HG03175 (cell line): ENCODE data around the gene KEL.
"Not testable (repeated sequence)": the region's sequence is repeated elsewhere in the genome, so short reads cannot be mapped to it uniquely, and the experiment has no call there.

Experiments
- ATAC-seq: cut with Tn5 transposase; IDR thresholded peaks from one replicate; pipeline ENCODE4 v1.9.1; 2021; ENCODE audit warnings: mild to moderate bottlenecking, moderate library complexity; ENCODE audit not compliant: unreplicated experiment

KEL gene, protein sequence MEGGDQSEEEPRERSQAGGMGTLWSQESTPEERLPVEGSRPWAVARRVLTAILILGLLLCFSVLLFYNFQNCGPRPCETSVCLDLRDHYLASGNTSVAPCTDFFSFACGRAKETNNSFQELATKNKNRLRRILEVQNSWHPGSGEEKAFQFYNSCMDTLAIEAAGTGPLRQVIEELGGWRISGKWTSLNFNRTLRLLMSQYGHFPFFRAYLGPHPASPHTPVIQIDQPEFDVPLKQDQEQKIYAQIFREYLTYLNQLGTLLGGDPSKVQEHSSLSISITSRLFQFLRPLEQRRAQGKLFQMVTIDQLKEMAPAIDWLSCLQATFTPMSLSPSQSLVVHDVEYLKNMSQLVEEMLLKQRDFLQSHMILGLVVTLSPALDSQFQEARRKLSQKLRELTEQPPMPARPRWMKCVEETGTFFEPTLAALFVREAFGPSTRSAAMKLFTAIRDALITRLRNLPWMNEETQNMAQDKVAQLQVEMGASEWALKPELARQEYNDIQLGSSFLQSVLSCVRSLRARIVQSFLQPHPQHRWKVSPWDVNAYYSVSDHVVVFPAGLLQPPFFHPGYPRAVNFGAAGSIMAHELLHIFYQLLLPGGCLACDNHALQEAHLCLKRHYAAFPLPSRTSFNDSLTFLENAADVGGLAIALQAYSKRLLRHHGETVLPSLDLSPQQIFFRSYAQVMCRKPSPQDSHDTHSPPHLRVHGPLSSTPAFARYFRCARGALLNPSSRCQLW

DNA sequence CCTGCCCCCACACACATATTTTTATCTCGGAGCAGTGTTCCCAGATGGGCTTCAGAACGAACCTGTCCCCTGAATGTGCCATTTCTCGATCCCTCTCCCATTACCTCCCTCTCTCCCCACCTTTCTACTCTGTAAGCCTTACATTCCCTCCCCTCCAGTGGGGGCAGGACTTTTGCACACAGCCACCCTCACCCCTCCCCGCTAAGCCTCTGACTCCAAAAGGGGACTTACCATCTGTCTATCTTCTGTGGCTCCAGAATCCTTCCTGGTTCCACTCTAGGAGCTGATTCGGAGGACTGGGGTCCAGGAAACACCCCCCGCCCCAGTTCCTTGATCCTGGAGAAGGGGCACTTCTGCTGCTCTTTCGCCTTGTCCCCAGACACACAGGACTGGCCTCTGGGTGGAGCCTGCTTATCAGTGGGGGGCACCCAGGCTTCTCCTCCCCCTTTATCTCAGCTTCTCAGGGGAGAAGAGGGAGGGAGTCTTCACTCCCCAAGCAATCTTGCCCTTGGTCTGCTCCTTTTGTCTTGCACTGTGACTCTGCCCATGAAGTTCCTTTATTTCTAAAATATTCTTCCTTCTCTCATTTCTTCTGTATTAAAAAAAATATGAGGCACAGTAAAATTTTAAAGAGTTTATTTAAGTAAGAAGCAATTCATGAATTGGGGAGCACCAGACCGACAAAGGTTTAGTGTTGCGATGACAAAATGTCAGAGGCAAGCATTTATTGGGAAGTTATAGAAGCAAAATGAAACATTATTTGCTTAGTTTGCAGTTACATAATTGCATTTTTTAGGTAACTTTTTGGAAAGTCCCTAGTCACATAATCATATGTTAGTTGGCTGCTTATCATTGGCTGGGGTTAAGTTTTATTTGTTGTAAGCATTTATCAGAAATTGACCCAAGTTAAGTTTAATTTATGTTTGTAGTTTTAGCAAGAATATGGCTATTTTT lies at the start of gene KEL:
Gene KEL, minus strand, starts transcription at position 391 of the 954 bp plus-strand sequence. Its CDS starts 157 bp downstream, at position 234.
- no peak for ATAC-seq

DNA sequence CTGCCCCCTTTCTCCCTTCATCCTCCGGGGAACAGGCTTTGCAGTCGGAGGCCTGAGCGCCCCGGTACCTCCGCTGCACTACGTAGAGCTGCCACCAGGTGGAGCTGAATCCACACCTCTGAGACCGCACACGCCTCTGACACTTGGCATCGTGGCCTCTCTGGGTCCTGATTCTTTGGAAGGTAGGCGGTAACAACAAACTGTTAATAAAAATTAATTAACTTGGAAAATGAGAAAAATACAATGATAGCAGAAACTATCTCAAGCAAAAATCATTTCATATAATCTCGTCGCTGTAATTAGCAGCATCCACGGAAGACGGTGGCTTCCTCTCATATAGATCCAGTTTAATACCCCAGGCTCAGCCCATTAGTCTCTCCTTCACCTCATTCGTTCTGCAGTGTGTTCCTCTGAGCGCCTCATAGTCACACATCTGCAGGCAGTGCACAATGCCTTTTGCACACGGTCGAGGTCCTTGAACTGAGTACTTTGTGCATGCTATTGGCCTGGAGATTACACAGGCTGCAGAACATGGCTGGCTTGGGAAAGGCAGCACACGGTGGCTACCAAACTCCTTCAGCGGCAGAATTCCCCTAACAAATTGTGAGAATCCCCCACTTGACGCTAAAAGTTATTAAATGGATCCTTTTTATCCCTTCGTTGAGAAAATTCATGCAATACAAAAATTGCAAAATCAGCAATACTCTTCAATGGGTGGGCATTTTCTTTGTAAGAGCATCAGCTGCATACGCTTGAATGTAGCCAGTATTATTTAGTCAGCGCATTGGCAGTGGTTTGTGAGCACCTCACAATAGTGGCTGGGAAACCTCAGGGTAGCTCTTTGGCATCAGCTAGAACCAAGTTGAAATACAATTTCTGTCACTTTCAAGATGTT lies 46.1 kb upstream of the KEL start:
- ATAC-seq: peak; percentile 92

DNA sequence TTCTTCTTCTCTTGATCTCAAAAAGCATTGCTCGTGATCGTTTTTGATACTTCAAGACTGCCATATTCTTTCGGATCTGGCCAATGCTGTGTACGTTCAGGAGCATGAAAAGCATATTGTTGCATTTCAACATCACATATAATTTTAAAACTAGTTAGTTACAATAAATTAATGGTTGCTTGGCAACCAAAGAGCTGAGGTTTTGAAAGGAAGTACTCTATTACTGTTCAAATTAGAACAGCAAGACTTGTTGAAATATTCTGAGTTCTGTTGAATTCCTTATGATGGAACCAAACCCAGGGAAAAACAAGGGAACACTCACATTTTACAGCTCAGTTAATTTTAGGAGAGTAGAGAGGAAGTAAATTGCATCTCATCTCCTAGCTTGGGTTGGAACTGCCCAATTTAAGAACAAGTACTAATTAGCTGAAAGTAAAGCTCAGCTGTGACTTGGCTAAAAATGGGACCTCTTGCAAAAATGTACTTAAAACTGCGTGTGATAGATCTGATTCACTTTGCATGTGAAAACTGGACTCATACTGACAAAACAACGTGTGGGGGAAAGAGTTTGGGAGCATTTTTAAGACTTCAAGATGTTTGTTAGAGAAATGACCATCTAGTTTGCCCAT lies 43.6 kb upstream of the KEL start:
- no peak for ATAC-seq

DNA sequence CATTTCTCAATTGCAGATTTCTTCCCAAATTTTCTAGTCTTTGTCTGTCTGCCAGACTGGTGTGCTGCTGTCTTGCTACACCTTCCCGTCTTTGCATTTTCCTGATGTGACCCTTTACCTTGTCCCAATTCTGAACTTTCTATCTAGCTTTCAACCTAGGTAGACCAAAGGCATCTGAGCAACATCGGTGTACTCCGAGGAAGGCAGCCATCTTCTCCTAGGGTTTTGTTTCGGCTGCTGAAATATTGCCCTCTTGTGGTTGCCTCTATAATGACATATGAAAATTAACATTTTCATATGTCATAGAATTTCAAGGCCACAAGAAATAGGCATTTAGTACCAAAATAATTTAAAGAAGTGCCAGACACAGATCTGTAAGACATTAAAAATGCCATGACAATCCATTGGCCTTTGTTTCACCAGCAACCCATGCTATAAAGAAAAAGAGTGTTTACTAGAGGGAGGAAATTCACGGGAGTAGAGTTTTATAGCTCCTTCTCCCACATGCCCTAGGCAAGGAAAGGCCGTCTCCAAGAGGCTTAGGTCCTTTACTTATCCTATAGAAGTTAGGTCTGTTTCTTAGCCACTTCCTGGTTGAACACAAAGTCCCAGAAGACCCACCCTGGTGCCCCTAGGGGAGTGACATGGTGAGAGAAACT lies 41.4 kb upstream of the KEL start:
- ATAC-seq: peak; percentile 59

DNA sequence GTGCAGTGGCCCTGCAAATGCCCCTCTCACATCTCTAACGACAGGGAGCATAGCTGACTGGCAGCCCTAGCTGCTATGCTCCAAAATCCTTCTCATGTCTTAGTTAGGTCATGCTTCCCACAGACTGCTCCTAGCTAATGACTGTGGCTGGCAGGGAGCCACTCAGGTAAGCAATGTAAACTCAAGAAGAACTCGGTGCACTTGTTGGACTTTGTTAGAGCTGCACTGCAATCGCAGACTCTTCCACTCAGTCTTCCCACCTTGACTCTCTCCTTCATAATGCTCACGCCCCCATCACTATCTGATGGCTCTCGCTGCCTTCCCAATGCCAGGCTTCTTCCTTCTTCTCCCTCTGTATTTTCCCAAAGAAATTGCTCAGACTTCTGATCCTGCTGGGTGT lies 40.7 kb upstream of the KEL start:
- no peak for ATAC-seq

DNA sequence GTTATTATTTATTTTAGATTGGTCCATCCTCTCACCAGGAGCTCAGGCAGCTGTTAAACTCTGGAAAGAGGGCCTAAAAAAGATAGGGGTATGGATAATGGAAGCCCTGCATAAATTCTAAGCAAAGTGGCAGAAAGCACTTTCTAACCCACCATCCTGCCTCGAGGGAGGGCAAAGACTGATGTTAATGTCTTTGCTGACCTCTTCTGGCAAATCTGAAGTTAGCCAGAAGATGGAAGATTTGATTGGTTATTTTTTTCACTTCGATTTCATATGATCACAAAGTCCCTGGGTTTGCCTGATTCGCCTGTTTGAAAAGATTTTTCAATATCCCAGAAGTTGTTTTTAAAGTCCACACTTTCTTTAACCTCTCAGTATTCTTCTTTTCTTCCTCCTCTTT lies 39.9 kb upstream of the KEL start:
- ATAC-seq: no peak

DNA sequence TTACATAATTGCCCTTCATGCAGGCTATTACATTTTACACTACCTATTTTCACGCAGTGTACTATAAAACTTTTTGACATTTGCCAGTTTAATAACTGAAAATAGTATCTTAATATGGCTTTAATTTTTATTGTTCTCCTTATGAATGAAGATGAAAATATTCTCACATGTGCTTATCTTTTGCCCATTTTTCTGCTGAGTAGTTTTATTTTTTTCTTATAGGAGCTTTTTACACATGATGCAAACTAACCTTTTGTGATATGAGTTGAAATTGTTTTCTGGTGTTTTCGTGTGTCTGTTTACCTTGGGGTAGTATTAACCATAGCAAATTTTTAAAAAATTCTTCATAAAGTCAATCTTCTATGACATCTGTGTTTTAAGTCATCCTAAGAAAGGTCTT lies 38.5 kb upstream of the KEL start:
- no peak for ATAC-seq

DNA sequence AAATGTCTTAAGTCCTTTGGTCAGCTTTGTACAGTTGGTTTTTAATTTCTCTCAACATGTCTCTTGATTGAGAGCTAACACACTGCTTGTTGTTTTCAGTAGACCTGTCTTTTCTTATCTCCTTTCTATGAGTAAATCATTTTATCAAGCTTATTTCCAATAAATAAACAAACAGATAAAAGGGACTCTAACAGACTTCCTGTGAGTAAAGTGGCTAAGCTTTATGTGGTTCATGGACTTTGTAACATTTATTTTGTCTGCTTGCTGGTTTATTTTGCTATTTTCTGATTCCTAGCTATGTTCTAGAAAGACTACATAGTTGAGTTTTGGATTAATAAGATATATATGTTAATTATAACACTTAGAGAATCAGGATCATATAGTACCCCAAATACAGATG lies 37.6 kb upstream of the KEL start:
- no peak for ATAC-seq

DNA sequence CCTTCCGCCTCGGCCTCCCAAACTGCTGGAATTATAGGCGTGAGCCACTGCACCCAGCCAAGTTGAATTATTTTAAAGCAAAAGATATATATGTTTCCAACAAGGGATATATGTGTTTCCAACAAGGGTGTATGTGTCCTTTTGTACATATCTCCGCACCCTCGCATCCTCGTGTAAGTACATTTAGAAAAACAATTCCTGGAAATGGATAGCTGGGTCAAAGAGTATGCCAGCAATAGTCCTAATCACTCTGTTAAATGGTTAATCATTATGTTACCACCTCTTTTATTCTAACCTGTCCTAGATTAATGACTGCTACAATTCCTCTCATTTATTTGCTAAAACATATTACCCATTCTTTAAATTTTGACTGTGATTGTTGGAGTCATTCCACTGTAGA lies 36.8 kb upstream of the KEL start:
- ATAC-seq: no peak

DNA sequence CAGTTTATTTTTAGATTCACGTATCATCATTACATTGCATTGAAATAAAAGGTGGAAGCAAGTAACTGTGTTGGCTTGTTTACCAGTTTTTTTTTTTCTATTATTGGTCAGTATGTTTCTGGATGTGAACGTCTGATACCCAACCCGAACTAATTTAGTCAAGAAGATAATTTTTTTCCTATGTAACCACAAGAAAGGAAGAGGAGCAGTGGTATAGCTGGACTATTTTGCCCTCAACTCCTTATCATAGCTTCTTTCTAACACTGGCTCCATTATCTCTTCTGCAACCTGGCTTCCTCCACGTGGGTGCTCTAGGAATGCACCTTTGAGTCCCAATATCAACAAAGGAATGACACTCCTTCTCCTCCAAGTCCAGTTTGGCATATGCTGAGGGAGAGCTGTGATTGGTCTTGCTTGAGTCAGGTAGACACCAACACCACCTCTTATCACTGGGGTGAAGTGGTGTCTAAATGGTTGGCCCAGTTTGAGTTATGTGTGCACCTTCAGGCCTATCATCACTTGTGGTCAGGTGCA lies 35.4 kb upstream of the KEL start:
- no peak for ATAC-seq

DNA sequence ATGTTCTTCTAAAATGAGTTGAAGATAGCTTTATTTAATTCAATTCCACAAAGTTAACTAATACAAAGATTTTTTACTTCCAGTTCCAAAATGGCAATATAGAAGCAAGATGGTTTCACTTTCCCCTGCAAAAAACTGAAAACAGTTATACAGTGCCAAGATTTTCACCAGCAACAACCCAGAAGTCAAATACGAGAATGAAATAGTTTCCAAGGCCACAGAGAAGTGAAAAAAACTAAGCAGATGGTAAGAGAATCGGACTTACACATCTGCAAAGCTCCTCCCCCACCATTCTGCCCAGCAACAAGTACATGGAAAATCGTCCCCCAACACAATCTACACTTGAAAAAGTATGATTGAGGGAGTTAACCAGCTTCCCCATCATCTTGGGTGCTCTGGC lies 30.3 kb upstream of the KEL start:
- no peak for ATAC-seq

DNA sequence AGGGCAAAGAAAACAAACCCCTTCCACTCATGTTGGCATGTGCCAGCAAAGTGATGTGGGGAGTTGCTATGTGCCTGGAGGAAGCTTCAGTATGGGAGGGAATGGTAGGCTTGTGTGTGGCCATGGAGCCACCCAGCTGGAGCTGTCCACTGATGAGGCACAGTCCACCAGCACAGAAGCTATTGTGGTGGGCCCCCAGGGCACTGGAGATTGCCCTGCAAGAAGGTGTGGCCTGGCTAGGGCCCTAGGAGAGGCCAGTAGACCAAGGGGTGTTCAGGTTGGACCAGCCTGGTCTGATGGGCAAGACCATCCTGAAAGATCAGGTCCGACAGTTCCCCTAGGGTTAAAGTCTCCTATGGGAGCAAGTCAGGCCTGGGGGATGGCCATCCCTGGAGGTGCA lies 22.1 kb upstream of the KEL start:
- ATAC-seq: no peak

DNA sequence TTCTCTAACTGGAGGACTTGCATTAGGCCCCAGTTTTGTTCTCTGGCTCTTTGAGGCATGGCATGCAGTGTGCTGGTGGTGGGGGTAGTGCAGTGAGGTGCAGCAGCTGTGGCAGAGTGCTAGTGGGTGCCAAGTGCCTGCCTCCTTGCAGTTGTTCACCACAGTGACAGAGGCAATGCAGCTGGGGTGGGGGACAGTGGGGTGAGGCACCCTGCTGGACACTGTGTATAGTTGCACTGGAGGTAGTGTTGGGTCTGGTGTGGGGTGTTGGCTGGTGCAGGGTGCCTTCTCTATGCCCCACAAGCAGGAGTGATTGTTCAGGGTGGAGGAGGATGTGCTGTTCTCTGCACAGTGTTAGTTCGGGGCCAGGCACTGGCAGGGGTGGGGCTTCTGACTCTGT lies 21.7 kb upstream of the KEL start:
- ATAC-seq: no peak

DNA sequence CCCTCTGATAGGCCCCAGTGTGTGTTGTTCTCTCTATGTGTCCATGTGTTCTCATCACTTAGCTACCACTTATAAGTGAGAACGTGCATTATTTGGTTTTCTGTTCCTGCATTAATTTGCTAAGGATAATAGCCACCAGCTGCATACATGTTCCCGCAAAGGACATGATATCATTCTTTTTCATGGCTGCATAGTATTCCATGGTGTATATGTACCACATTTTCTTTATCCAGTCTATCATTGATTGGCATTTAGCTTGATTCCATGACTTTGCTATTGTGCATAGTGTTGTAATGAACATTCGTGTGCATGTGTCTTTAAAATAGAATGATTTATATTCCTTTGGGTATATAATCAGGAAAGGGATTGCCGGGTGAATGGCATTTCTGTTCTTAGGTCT lies 16.2 kb upstream of the KEL start:
- not testable (repeated sequence) for ATAC-seq

DNA sequence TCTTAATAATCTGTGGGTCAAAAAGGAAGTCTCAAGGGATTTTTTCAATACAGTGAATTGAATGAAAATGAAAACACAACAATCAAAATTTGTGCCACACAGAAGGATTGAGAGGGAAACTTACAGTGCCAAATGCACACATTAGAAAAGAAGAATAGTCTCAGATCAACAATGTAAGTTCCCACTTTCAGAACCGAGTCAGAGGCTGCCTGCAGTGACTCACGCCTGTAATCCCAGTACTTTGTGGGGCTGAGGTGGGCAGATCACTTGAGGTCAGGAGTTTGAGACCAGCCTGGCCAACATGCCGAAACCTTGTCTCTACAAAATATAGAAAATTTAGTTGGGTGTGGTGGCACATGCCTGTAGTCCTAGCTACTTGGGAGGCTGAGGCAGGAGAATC lies 12.5 kb upstream of the KEL start:
- ATAC-seq: no peak

DNA sequence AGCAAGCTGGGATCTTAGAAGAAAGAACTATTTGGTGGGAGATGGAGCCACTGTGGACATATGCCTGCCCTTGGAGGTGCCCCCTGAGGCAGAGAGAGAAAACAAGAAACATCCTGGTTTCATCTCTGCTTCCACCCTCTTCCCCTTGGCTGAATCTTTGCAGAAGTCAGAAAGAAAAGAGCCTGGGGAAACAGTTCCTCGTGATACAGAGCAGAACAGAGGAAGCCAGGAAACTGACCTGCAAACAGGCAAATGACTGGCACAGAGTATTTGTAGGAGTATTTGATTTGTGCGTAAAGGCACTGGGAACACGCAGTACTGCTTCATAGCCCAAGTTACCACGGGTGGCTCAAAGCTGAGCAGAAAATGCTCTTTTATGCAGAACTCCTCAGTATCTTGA lies 7.0 kb upstream of the KEL start:
- ATAC-seq: no peak

DNA sequence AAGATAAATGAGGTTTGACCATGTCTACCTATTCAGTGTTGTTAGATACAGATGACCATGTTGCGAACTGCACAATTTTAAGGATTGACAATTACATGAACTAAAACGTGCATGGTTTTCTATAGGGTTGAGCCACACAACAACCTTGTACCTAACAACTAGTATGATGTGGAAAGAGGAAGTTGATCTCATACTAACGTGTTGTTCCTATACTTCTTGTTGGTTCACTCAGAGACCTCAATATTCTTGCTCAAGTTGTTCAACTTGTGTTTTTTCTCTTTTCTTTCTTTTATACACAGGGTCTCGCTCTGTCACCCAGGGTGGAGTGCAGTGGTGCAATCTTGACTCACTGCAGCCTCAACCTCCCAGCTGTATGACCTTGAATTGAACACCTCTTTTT lies 6.1 kb upstream of the KEL start:
- no peak for ATAC-seq

DNA sequence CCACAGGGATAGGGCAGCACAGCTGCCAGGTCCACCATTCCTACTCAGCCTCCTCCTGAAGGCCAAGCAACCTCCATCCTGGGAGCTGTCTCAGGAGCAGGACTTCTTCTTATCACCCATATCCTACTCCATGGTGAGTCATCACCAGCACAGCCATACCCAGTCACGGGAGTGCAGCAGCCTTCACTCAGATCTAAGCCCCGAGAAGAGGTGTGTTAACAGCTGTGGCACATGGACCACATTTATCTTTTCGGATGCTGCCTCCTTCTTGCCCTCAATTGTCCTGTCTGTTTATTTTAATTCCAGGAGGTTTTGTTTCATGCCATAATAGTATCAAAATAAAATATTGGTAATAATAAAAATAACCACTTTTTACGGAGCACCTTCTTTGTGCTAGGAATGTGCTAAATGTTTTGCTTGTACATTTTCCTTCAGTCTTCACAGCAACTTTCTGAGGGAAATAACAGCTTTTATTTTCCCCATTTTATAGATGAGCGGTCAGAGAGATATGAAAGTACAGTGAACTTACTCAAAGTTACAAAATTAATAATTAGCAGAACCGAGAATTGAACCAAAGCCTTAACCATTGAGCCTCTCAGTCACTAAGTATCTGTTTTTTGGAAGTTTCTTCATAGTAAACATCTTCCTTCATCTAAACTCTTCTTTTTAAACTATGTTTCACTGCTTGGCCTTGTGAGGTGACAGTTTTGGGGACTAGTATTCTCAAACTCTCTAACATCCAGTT lies 2.5 kb upstream of the KEL start:
- ATAC-seq: peak; percentile 73
